Amygdala (tissue), 56 donors: Measurements from ENCODE around the gene AOC1.
"Not testable (repeated sequence)": the region's sequence is repeated elsewhere in the genome, so short reads cannot be mapped to it uniquely, and the experiment has no call there.

ENCODE experiments used
- DNase-seq, 56 donors: peaks; one replicate each; lab custom pipeline; 2025; lab: John Stamatoyannopoulos, UW

AOC1 gene

GRCh38 chr7:150890853-150891584, 38.7 kb downstream of the AOC1 start:
- DNase-seq = no peak

GRCh38 chr7:150891740-150892139, 39.4 kb downstream of the AOC1 start:
- no peak for DNase-seq

GRCh38 chr7:150895809-150896208, 43.5 kb downstream of the AOC1 start:
- no peak for DNase-seq

- DNase-seq = no peak
Measured at GRCh38 chr7:150896562-150897209, 44.4 kb downstream of the AOC1 start.

GRCh38 chr7:150897502-150898474, 45.5 kb downstream of the AOC1 start:
- DNase-seq = no peak

GRCh38 chr7:150898475-150899011, 46.2 kb downstream of the AOC1 start:
- DNase-seq = peak in 47 of 56 donors; percentile 14 to 87 (median 54)

GRCh38 chr7:150900675-150901074, 48.4 kb downstream of the AOC1 start:
- DNase-seq = no peak

GRCh38 chr7:150901160-150902035, 49.1 kb downstream of the AOC1 start:
- peak in 24 of 56 donors; percentile 9 to 73 (median 34) for DNase-seq

GRCh38 chr7:150902078-150903033, 50.0 kb downstream of the AOC1 start:
- DNase-seq = peak in 1 of 56 donors; percentile 3

GRCh38 chr7:150903606-150904005, 51.3 kb downstream of the AOC1 start:
- DNase-seq = peak in 31 of 56 donors; percentile 7 to 78 (median 44)

GRCh38 chr7:150904011-150904909, 51.9 kb downstream of the AOC1 start:
- no peak for DNase-seq

GRCh38 chr7:150908173-150908572, 55.9 kb downstream of the AOC1 start:
- no peak for DNase-seq

- no peak for DNase-seq
Measured at GRCh38 chr7:150909200-150909995, 57.1 kb downstream of the AOC1 start.

- not testable (repeated sequence) for DNase-seq
Measured at GRCh38 chr7:150910305-150910995, 58.1 kb downstream of the AOC1 start.

- no peak for DNase-seq
Measured at GRCh38 chr7:150910996-150911422, 58.7 kb downstream of the AOC1 start.
